Measurements from ENCODE around the gene ONECUT3. TPM values are rescaled to one million over a fixed set of nuclear protein-coding genes. Genes with fewer than 3 reads are reported as not detected.

ONECUT3 gene
- total and polyA plus RNA-seq, 9 of the 15 experiments (the other 6 are each of a cell fraction or from before 2014, with no cell fraction given), result not detected

DNA sequence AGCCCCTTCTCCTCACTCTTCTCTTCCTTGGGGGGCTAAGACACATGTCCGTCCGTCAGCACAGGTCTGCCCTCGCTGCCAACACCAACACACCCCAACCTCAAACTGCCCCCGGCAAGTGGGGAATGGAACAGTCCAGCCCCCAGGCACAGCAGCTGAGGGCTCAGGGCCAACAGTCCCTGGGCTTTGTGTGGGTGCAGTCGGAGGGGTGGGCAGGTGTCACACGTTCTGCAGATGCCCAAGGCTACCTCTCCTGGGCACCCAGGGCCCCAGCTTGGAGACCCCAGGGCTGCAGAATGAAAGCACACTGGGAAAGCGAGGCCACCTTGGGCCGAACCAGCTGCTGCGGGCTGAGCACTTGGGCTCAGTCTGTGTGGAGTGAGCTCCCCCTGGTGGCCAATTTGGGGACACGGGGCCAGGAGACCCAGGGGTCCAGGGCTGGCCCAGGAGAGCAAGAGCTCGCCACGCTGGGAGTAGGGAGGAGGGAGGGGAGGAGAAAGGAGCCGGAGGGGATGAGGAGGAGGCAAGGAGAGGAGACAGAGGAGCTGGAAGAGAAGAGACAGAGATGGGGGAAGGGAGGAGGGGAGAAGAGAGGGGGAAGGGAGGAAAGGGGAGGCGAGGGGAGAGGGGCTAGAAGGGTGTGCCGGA lies 72.7 kb downstream of the ONECUT3 start (continued):
- TF ChIP-seq, protein P1, sequence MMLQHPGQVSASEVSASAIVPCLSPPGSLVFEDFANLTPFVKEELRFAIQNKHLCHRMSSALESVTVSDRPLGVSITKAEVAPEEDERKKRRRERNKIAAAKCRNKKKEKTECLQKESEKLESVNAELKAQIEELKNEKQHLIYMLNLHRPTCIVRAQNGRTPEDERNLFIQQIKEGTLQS (IDR thresholded peaks at IDR 0.05), result no peak
- TF ChIP-seq, protein P1 (CRISPR knock-in tag; conservative IDR thresholded peaks at IDR 0.05), result no peak
- no peak for TF ChIP-seq POLR3G (IDR thresholded peaks at IDR 0.05; ENCODE audit: extremely low read depth, insufficient read length, insufficient replicate concordance)
- TF ChIP-seq POLR3A (IDR thresholded peaks at IDR 0.05; ENCODE audit: borderline replicate concordance, extremely low read depth, insufficient read depth, insufficient read length), result no peak
- no peak for TF ChIP-seq PTRF (tag; IDR thresholded peaks at IDR 0.05)
- no peak; the same call in none of the 2 replicates for TF ChIP-seq RBFOX2 (IDR thresholded peaks at IDR 0.05; ENCODE audit: low read depth, low read length)
- no peak for TF ChIP-seq NR4A1 (CRISPR knock-in tag; IDR thresholded peaks at IDR 0.05)
- TF ChIP-seq NR4A1 (tag; IDR thresholded peaks at IDR 0.05), result no peak
- peak in 1 of 2 experiments; percentile 22; a peak in 2 of 4 replicates for TF ChIP-seq TRIM24 (IDR thresholded peaks at IDR 0.05)
- TF ChIP-seq, protein P2, sequence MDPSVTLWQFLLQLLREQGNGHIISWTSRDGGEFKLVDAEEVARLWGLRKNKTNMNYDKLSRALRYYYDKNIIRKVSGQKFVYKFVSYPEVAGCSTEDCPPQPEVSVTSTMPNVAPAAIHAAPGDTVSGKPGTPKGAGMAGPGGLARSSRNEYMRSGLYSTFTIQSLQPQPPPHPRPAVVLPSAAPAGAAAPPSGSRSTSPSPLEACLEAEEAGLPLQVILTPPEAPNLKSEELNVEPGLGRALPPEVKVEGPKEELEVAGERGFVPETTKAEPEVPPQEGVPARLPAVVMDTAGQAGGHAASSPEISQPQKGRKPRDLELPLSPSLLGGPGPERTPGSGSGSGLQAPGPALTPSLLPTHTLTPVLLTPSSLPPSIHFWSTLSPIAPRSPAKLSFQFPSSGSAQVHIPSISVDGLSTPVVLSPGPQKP (CRISPR knock-in tag; IDR thresholded peaks at IDR 0.05), result no peak
- TF ChIP-seq ZNF57 (CRISPR knock-in tag; IDR thresholded peaks at IDR 0.05), result no peak
- TF ChIP-seq, protein P3, sequence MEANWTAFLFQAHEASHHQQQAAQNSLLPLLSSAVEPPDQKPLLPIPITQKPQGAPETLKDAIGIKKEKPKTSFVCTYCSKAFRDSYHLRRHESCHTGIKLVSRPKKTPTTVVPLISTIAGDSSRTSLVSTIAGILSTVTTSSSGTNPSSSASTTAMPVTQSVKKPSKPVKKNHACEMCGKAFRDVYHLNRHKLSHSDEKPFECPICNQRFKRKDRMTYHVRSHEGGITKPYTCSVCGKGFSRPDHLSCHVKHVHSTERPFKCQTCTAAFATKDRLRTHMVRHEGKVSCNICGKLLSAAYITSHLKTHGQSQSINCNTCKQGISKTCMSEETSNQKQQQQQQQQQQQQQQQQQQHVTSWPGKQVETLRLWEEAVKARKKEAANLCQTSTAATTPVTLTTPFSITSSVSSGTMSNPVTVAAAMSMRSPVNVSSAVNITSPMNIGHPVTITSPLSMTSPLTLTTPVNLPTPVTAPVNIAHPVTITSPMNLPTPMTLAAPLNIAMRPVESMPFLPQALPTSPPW (CRISPR knock-in tag; IDR thresholded peaks at IDR 0.05), result no peak
- TF ChIP-seq, protein P4, sequence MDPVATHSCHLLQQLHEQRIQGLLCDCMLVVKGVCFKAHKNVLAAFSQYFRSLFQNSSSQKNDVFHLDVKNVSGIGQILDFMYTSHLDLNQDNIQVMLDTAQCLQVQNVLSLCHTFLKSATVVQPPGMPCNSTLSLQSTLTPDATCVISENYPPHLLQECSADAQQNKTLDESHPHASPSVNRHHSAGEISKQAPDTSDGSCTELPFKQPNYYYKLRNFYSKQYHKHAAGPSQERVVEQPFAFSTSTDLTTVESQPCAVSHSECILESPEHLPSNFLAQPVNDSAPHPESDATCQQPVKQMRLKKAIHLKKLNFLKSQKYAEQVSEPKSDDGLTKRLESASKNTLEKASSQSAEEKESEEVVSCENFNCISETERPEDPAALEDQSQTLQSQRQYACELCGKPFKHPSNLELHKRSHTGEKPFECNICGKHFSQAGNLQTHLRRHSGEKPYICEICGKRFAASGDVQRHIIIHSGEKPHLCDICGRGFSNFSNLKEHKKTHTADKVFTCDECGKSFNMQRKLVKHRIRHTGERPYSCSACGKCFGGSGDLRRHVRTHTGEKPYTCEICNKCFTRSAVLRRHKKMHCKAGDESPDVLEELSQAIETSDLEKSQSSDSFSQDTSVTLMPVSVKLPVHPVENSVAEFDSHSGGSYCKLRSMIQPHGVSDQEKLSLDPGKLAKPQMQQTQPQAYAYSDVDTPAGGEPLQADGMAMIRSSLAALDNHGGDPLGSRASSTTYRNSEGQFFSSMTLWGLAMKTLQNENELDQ (CRISPR knock-in tag; IDR thresholded peaks at IDR 0.05; ENCODE audit: borderline replicate concordance), result no peak
- TF ChIP-seq BCOR (IDR thresholded peaks at IDR 0.05), result peak; percentile 46; the same call in 1 of the 2 replicates
- no peak for TF ChIP-seq NFATC3 (IDR thresholded peaks at IDR 0.05)
- TF ChIP-seq MCM2 (IDR thresholded peaks at IDR 0.05; ENCODE audit: low read depth), result no peak
- TF ChIP-seq HNRNPLL (IDR thresholded peaks at IDR 0.05; ENCODE audit: low read depth, low read length, poor library complexity, severe bottlenecking), result no peak
- no peak for TF ChIP-seq ZNF79 (CRISPR knock-in tag; IDR thresholded peaks at IDR 0.05; ENCODE audit: low read depth)
